GM10248 (cell line): ENCODE measurements around the gene AKAP6.

Source experiments
- CTCF ChIA-PET: fragments of 300-600 bp; sonication (Branson Sonifier 250); formaldehyde crosslinking; extraction: SDS; loops from one replicate; lab custom pipeline; 2021; ENCODE audit warnings: antibody characterized with exemption; lab: Yijun Ruan, JAX
- POLR2A ChIA-PET: fragments of 350-650 bp; sonication (Branson Sonifier 250); formaldehyde crosslinking; extraction: SDS; loops from one replicate; lab custom pipeline; 2020; ENCODE audit warnings: antibody characterized with exemption; lab: Yijun Ruan, JAX
- DNase-seq: peaks from one replicate; pipeline ENCODE4 v3.0.0; 2012; ENCODE audit errors: extremely low spot score
- TF ChIP-seq, protein P1 (sequence below): IDR thresholded peaks from 2 replicates; pipeline ENCODE4 v1.5.1; 2012; ENCODE audit warnings: mild to moderate bottlenecking, low read depth; ENCODE audit errors: extremely low read depth, missing control alignments, control extremely low read depth

Gene AKAP6

DNA sequence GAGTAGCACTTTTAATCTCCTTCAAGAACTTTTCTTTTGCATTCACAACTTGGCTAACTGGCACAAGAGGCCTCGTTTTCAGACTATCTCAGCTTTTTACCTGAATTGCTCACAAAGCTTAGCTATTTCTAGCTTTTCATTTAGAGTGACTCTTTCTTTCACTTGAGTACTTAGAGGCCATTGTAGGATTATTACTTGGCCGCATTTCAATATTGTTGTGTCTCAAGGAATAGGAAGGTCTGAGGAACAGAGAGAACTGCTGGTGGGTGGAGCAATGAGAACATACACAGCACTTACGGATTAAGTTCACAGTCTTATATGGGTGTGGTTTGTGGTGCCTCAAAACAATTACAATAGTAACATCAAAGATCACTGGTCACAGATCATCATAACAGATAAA is 384.8 kb downstream of the AKAP6 start:
- ChIA-PET POLR2A (no interaction called here), CTCF (interaction anchor here (0.8 to 1.2 kb wide), 5 partner anchors 12 to 1079 kb away, joined by 3 to 4 read pairs (median 3); no protein-coding TSS in a partner anchor)
- DNase-seq = no peak
- TF ChIP-seq, protein P1, sequence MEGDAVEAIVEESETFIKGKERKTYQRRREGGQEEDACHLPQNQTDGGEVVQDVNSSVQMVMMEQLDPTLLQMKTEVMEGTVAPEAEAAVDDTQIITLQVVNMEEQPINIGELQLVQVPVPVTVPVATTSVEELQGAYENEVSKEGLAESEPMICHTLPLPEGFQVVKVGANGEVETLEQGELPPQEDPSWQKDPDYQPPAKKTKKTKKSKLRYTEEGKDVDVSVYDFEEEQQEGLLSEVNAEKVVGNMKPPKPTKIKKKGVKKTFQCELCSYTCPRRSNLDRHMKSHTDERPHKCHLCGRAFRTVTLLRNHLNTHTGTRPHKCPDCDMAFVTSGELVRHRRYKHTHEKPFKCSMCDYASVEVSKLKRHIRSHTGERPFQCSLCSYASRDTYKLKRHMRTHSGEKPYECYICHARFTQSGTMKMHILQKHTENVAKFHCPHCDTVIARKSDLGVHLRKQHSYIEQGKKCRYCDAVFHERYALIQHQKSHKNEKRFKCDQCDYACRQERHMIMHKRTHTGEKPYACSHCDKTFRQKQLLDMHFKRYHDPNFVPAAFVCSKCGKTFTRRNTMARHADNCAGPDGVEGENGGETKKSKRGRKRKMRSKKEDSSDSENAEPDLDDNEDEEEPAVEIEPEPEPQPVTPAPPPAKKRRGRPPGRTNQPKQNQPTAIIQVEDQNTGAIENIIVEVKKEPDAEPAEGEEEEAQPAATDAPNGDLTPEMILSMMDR = no peak

GRCh38 chr14:32719601-32720000 is 390.5 kb downstream of the AKAP6 start:
- ChIA-PET POLR2A (no interaction called here), CTCF (interaction anchor here (1.4 kb wide), 1 partner anchor 18 kb away, joined by 3 read pairs; no protein-coding TSS in a partner anchor)
- TF ChIP-seq, protein P1 = no peak
- DNase-seq = no peak

DNA sequence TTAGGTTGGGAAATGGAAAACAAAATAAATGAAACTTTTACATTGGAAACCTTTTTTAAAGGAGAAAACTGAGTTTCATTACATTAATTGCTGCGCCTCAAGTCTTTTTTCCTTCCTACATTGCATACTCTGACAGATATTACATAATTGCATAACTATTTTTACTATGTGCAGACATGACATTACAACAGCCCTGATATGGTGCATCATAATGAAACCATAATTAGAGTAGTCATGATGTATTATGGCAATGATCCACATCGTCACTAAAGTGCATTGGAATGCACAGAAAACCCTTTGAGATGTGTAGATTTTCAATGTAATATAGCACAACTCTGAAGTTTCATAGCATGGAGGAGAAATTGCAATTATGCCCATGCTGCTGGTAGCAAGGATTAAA is 391.8 kb downstream of the AKAP6 start:
- TF ChIP-seq, protein P1 = no peak
- CTCF ChIA-PET = interaction anchor here (2.1 kb wide), 1 partner anchor 12 kb away, joined by 8 read pairs; no protein-coding TSS in a partner anchor
- POLR2A ChIA-PET = no interaction called here
- no peak for DNase-seq

- CTCF ChIA-PET = interaction anchor here (0.8 to 2.1 kb wide), 2 partner anchors 7 to 14 kb away, joined by 3 to 8 read pairs; no protein-coding TSS in a partner anchor
- no peak for DNase-seq
- POLR2A ChIA-PET = no interaction called here
- TF ChIP-seq, protein P1 = no peak
Measured at GRCh38 chr14:32722631-32723183, 393.6 kb downstream of the AKAP6 start.

DNA sequence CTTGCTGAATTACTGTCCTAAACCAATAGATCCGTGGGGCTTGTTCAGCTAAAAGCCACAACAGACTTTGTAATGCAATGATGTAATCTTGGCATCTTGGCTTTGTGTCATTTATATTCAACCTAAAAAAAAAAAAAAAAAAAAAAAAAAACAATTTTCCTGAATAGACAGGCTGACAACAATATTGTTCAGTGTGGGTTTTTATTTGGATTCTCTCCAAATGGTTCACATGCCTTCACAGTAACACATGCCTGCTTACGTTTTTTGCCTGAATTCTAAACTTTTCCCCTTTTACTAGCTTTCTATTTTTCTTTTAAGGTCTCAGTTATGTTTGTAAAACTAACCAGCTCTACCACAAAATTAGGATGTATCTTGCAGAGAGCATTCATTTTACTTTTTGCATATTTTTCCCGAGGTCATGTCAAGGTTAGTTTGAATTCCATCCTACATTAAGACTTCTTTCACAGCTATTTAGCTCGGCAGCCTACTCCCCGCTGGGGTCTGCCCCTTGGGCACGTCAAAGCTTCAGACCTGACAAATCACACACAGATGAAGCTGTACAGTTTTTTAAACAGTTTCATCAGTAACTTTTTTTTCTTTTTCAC is 395.9 kb downstream of the AKAP6 start:
- ChIA-PET CTCF (interaction anchor here (1.2 kb wide), 1 partner anchor 13 kb away, joined by 4 read pairs; no protein-coding TSS in a partner anchor), POLR2A (no interaction called here)
- no peak for DNase-seq
- TF ChIP-seq, protein P1 = no peak

DNA sequence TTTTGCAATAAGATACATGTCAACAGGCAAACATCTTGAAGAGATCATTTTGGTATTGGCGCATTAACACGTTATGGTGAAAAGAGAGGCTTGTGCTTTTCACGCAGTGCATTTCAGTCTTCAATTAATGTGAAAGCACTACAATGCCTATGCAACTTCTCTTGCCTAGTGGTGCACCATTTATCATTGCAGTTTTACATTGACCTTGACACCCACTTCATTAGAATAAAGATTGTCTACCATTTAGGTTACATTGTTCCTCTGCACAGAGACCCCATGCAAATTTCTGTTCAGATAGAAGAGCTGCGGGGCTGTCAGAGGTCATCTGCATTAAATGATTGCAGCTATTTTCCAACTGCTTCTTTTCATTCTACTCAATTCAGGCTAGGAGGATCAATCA is 397.4 kb downstream of the AKAP6 start:
- TF ChIP-seq, protein P1 = no peak
- DNase-seq = no peak
- CTCF ChIA-PET = no interaction called here
- POLR2A ChIA-PET = no interaction called here
